IMR-90 (cell line): ENCODE measurements around the gene CHL1. TPM values are rescaled to one million over a fixed set of nuclear protein-coding genes. Genes with fewer than 3 reads are reported as not detected.

Source experiments
- ATAC-seq: fragments of 200-7000 bp; cut with Tn5 transposase; 2 replicates; pipeline ENCODE4 v1.9.1; 2020; ENCODE audit warnings: low read depth, mild to moderate bottlenecking, moderate library complexity
- BruUV-seq: library from RNA; stranded (reverse); fragments of 400-500 nt; replicated peaks from 2 replicates; lab custom pipeline; 2021; lab: Mats Ljungman, UMichigan
- CTCF ChIA-PET: fragments of 300-600 bp; formaldehyde crosslinking; extraction: SDS; loops from one replicate; lab custom pipeline; 2021; ENCODE audit warnings: antibody characterized with exemption; lab: Yijun Ruan, JAX
- POLR2A ChIA-PET: fragments of 300-600 bp; sonication (Branson Sonifier 250); formaldehyde crosslinking; loops from one replicate; lab custom pipeline; 2022; ENCODE audit warnings: antibody characterized with exemption; ENCODE audit not compliant: unreplicated experiment; lab: Charles Lee
- DNase-seq: peaks from one replicate; pipeline ENCODE4 v3.0.0; 2013
- H2AFZ ChIP-seq: replicated peaks from 2 replicates; pipeline ENCODE3; 2013; ENCODE audit warnings: low read length, mild to moderate bottlenecking; ENCODE audit not compliant: poor library complexity
- H2AK5ac ChIP-seq: 2 replicates; pipeline ENCODE4 v1.6.1; 2013; ENCODE audit warnings: low read depth, low read length, inconsistent platforms
- H2AK9ac ChIP-seq: replicated peaks from 2 replicates; pipeline ENCODE3; 2013; ENCODE audit warnings: mild to moderate bottlenecking, low read depth, low read length, moderate library complexity; ENCODE audit not compliant: poor library complexity
- H2BK120ac ChIP-seq: 2 replicates; pipeline ENCODE4 v1.6.1; 2013; ENCODE audit warnings: low read depth, low read length, inconsistent platforms
- H2BK15ac ChIP-seq: 3 replicates; pipeline ENCODE4 v1.6.1; 2013; ENCODE audit warnings: low read depth, low read length, inconsistent platforms
- H2BK20ac ChIP-seq: 2 replicates; pipeline ENCODE4 v1.6.1; 2013; ENCODE audit warnings: low read depth, mild to moderate bottlenecking, inconsistent platforms, low read length, moderate library complexity
- H2BK5ac ChIP-seq: 2 replicates; pipeline ENCODE4 v1.6.1; 2013; ENCODE audit warnings: mild to moderate bottlenecking, low read depth, low read length, inconsistent platforms; ENCODE audit not compliant: poor library complexity, severe bottlenecking
- H3K14ac ChIP-seq: replicated peaks from 2 replicates; pipeline ENCODE4 v1.6.1; 2013; ENCODE audit warnings: low read depth, low read length, inconsistent platforms
- H3K18ac ChIP-seq: 2 replicates; pipeline ENCODE4 v1.6.1; 2013; ENCODE audit warnings: low read depth, low read length, control low read depth
- H3K23ac ChIP-seq: 2 replicates; pipeline ENCODE4 v1.6.1; 2013; ENCODE audit warnings: low read depth, low read length, inconsistent platforms
- H3K27ac ChIP-seq: 2 replicates; pipeline ENCODE4 v1.5.1; 2013; ENCODE audit warnings: mild to moderate bottlenecking, control low read depth, low read length; ENCODE audit not compliant: insufficient read depth
- H3K27me3 ChIP-seq: 2 replicates; pipeline ENCODE4 v1.6.1; 2013; ENCODE audit warnings: low read length; ENCODE audit not compliant: control insufficient read depth, insufficient read depth
- H3K36me3 ChIP-seq: 2 replicates; pipeline ENCODE4 v1.6.1; 2013; ENCODE audit warnings: low read length, mixed read lengths; ENCODE audit not compliant: control insufficient read depth, insufficient read depth
- H3K4ac ChIP-seq: 2 replicates; pipeline ENCODE4 v1.6.1; 2013; ENCODE audit warnings: low read depth, low read length, inconsistent platforms
- H3K4me1 ChIP-seq: 2 replicates; pipeline ENCODE4 v1.6.1; 2013; ENCODE audit warnings: low read length, mixed read lengths; ENCODE audit not compliant: control insufficient read depth, insufficient read depth
- H3K4me2 ChIP-seq: 2 replicates; pipeline ENCODE4 v1.6.1; 2013; ENCODE audit warnings: low read depth, mild to moderate bottlenecking, control low read depth, low read length, moderate library complexity
- H3K4me3 ChIP-seq: 2 replicates; pipeline ENCODE4 v1.5.1; 2013; ENCODE audit warnings: low read depth, mild to moderate bottlenecking, control low read depth, low read length, moderate library complexity; ENCODE audit not compliant: insufficient read depth
- H3K56ac ChIP-seq: 2 replicates; pipeline ENCODE4 v1.6.1; 2013; ENCODE audit warnings: low read length, inconsistent platforms; ENCODE audit not compliant: insufficient read depth; ENCODE audit errors: extremely low read depth
- H3K79me1 ChIP-seq, 2 experiments: 2 replicates each; pipeline ENCODE4 v1.6.1; 2013; ENCODE audit warnings: low read length in 2 of 2, inconsistent platforms in 1 of 2, low read depth in 1 of 2
- H3K9ac ChIP-seq: 2 replicates; pipeline ENCODE4 v1.6.1; 2013; ENCODE audit warnings: low read depth, low read length, control low read depth
- H3K9me1 ChIP-seq: 2 replicates; pipeline ENCODE4 v1.6.1; 2013; ENCODE audit warnings: low read length, inconsistent platforms; ENCODE audit not compliant: insufficient read depth
- H3K9me3 ChIP-seq: 2 replicates; pipeline ENCODE4 v1.6.1; 2013; ENCODE audit warnings: low read length; ENCODE audit not compliant: control insufficient read depth, insufficient read depth
- H4K20me1 ChIP-seq: 2 replicates; pipeline ENCODE4 v1.6.1; 2013; ENCODE audit warnings: low read length, inconsistent platforms; ENCODE audit not compliant: insufficient read depth
- H4K5ac ChIP-seq: 2 replicates; pipeline ENCODE4 v1.6.1; 2013; ENCODE audit warnings: mild to moderate bottlenecking, low read depth, low read length, control low read depth
- H4K8ac ChIP-seq, 2 experiments: 2 replicates each; pipeline ENCODE4 v1.6.1; 2013; ENCODE audit warnings: low read depth in 2 of 2, low read length in 2 of 2, control low read depth in 1 of 2, inconsistent platforms in 1 of 2
- H4K91ac ChIP-seq: 2 replicates; pipeline ENCODE4 v1.6.1; 2013; ENCODE audit warnings: low read depth, low read length, inconsistent platforms; ENCODE audit not compliant: insufficient read depth
- BHLHE40 ChIP-seq: fragments of 150-350 bp; IDR thresholded peaks from 2 replicates; pipeline ENCODE4 v1.6.1; 2016; ENCODE audit warnings: mild to moderate bottlenecking, low read depth, low read length
- CEBPB ChIP-seq: IDR thresholded peaks from 2 replicates; pipeline ENCODE4 v1.6.1; 2012; ENCODE audit warnings: low read depth, low read length, improper control_type of control experiment
- CHD1 ChIP-seq: IDR thresholded peaks from 2 replicates; pipeline ENCODE4 v1.6.1; 2012; ENCODE audit warnings: low read depth, low read length, improper control_type of control experiment
- ELK1 ChIP-seq: fragments of 150-350 bp; IDR thresholded peaks from 2 replicates; pipeline ENCODE4 v1.6.1; 2016; ENCODE audit warnings: low read depth, mild to moderate bottlenecking, low read length, moderate library complexity, borderline replicate concordance
- FOS ChIP-seq: fragments of 150-350 bp; IDR thresholded peaks from 2 replicates; pipeline ENCODE4 v1.6.1; 2016; ENCODE audit warnings: low read depth, low read length
- MAFK ChIP-seq: IDR thresholded peaks from 2 replicates; pipeline ENCODE4 v1.6.1; 2012; ENCODE audit warnings: low read depth, low read length, improper control_type of control experiment
- MAZ ChIP-seq: IDR thresholded peaks from 2 replicates; pipeline ENCODE4 v1.6.1; 2012; ENCODE audit warnings: low read depth, mild to moderate bottlenecking, low read length, improper control_type of control experiment, moderate library complexity, borderline replicate concordance
- MXI1 ChIP-seq: IDR thresholded peaks from 2 replicates; pipeline ENCODE4 v1.6.1; 2012; ENCODE audit warnings: low read depth, mild to moderate bottlenecking, low read length, moderate library complexity, borderline replicate concordance
- RAD21 ChIP-seq: IDR thresholded peaks from 2 replicates; pipeline ENCODE4 v1.6.1; 2012; ENCODE audit warnings: low read length, improper control_type of control experiment
- RCOR1 ChIP-seq: IDR thresholded peaks from 2 replicates; pipeline ENCODE4 v1.6.1; 2012; ENCODE audit warnings: mild to moderate bottlenecking, low read length, improper control_type of control experiment; ENCODE audit not compliant: insufficient replicate concordance
- RFX5 ChIP-seq: IDR thresholded peaks from 2 replicates; pipeline ENCODE4 v1.8.0; 2012; ENCODE audit warnings: low read depth, mild to moderate bottlenecking, low read length, moderate library complexity
- SMC3 ChIP-seq: fragments of 150-350 bp; IDR thresholded peaks from 2 replicates; pipeline ENCODE4 v1.6.1; 2016; ENCODE audit warnings: low read depth, mild to moderate bottlenecking, antibody characterized with exemption, low read length, moderate library complexity
- USF2 ChIP-seq: fragments of 150-350 bp; IDR thresholded peaks from 2 replicates; pipeline ENCODE4 v1.6.1; 2017; ENCODE audit warnings: mild to moderate bottlenecking, antibody characterized with exemption, low read length, low read depth
- WGBS, 2 experiments: methylation state at CpG; one replicate each; pipeline versions ENCODE4 v1.1.5 to v1.1.7; 2013; ENCODE audit warnings: missing lambda C conversion rate in 2 of 2; ENCODE audit not compliant: insufficient read length in 1 of 2; ENCODE audit errors: extremely low coverage in 2 of 2; 5-methylcytosine and 5-hydroxymethylcytosine counted together
- dilution Hi-C: fragments of 300-500 bp; cut with HindIII; formaldehyde crosslinking; loops from one replicate; pipeline ENCODE4 v1.14.3; 2018; ENCODE audit warnings: low sequenced_read_pairs; ENCODE audit not compliant: unreplicated experiment
- in situ Hi-C: fragments of 300-500 bp; cut with MboI; formaldehyde crosslinking; loops from 3 replicates; pipeline ENCODE4 v1.14.3; 2019; ENCODE audit warnings: low sequenced_read_pairs, inconsistent platforms, mixed read lengths
- intact Hi-C: fragments of 100-400 bp; cut with micrococcal nuclease; formaldehyde crosslinking; loops from 2 replicates; pipeline ENCODE4 v1.10.0; 2022
- polyA plus RNA-seq, 3 experiments: library from polyadenylated mRNA; depleted of rRNA; stranded (reverse); fragments of >200 nt; gene quantifications; 2 replicates each; pipeline ENCODE4 v1.2.3, GENCODE V29; 2012; ENCODE audit warnings: low replicate concordance in 1 of 3
- total RNA-seq: library from RNA; depleted of rRNA; stranded (reverse); fragments of >200 nt; gene quantifications from 2 replicates; pipeline ENCODE4 v1.2.3, GENCODE V29; 2012

CHL1 gene
- total and polyA plus RNA-seq, 2 of the 4 experiments (the other 2 are of a cell fraction), result 0.38 to 1.6 TPM

- H2BK15ac ChIP-seq, result no peak overlapping the region
- no peak overlapping the region for H4K5ac ChIP-seq
- no peak for TF ChIP-seq RCOR1
- no peak for TF ChIP-seq SMC3
- TF ChIP-seq MXI1, result no peak
- no peak for TF ChIP-seq MAFK
- no peak for TF ChIP-seq CHD1
- no peak for TF ChIP-seq RAD21
- TF ChIP-seq MAZ, result no peak
- no peak for TF ChIP-seq USF2
- no peak for TF ChIP-seq BHLHE40
- no peak for TF ChIP-seq FOS
- TF ChIP-seq ELK1, result no peak
- TF ChIP-seq RFX5, result no peak
- no peak for TF ChIP-seq CEBPB
- H2AK5ac ChIP-seq, result no peak overlapping the region
- DNase-seq (no peak), ATAC-seq (no peak)
- H3K27ac ChIP-seq, result no peak overlapping the region
- dilution Hi-C loops (no loop called here), intact Hi-C loops (no loop called here), in situ Hi-C loops (no loop called here)
- no peak overlapping the region for H3K9ac ChIP-seq
- no peak overlapping the region for H2BK5ac ChIP-seq
- no peak overlapping the region for H3K14ac ChIP-seq
- no TSS peak for BruUV-seq
- H3K56ac ChIP-seq, result no peak overlapping the region
- no peaks in the 10 kb centered on the region for H3K9me1 ChIP-seq
- no peak overlapping the region for H3K18ac ChIP-seq
- WGBS, 2 experiments, result no CpG with 5 or more reads among the region's 2 CpGs
- ChIA-PET CTCF (no interaction called here), POLR2A (no interaction called here)
- no peak overlapping the region for H2BK120ac ChIP-seq
- H3K79me1 ChIP-seq, result no peaks in the 10 kb centered on the region
- peaks cover 3% of the 10 kb centered on the region; the same call in 1 of the 2 replicates for H3K9me3 ChIP-seq
- no peaks in the 10 kb centered on the region for H3K4me1 ChIP-seq
- H4K20me1 ChIP-seq, result no peaks in the 10 kb centered on the region
- H3K4me2 ChIP-seq, result no peak overlapping the region
- no peaks in the 10 kb centered on the region for H3K27me3 ChIP-seq
- no peak overlapping the region for H2AFZ ChIP-seq
- H3K36me3 ChIP-seq, result no peaks in the 10 kb centered on the region
- no peak overlapping the region for H3K23ac ChIP-seq
- no peak overlapping the region for H4K91ac ChIP-seq
- H2BK20ac ChIP-seq, result no peak overlapping the region
- H2AK9ac ChIP-seq, result no peak overlapping the region
- no peak overlapping the region for H3K4me3 ChIP-seq
- no peak overlapping the region for H4K8ac ChIP-seq
- no peak overlapping the region for H3K4ac ChIP-seq
Observed at GRCh38 chr3:452221-452620, 255.7 kb downstream of the CHL1 start.
